ENCODE measurements around the gene PHF23. TPM values are rescaled to one million over a fixed set of nuclear protein-coding genes. Genes with fewer than 3 reads are reported as not detected.

PHF23 gene
- total RNA-seq, 1 experiment from 2014 or later, result 32.7 TPM

- H3K4me3 ChIP-seq (ENCODE audit: low read length), result peak within 1 kb of the TSS; percentile 92
- H3K27me3 ChIP-seq (ENCODE audit: low read length), result no peaks in the 10 kb centered on the region
- peaks cover 21% of the 10 kb centered on the region for H3K4me1 ChIP-seq (ENCODE audit: insufficient read depth, low read length)
- H3K27ac ChIP-seq (ENCODE audit: low read length), result peak within 1 kb of the TSS; percentile 96
- POLR2A ChIA-PET (ENCODE audit: unreplicated experiment), result no interaction called here
- intact Hi-C loops (cut with micrococcal nuclease), result loop anchor here (1.0 to 2.0 kb wide), 2 partner anchors 10 to 28 kb away; partner anchors contain the start of genes CLDN7 and SLC2A4
- H3K4me2 ChIP-seq (ENCODE audit: low read length), result peak within 1 kb of the TSS; percentile 95
- H3K9me2 ChIP-seq (replicated peaks; ENCODE audit: low read length), result no peaks in the 10 kb centered on the region
- ATAC-seq (peak; percentile 67), DNase-seq (peak; percentile 86)
- CTCF ChIA-PET, result no interaction called here
- BruUV-seq (replicated peaks), result TSS peak; percentile 69
- 0 out of 2 replicates have a peak, but pooled peaks cover 5% of the 10 kb centered on the region for H4K20me1 ChIP-seq (ENCODE audit: low read length)
- peaks cover 69% of the 10 kb centered on the region for H3K79me2 ChIP-seq (ENCODE audit: low read length)
- H3F3A ChIP-seq (ENCODE audit: low read length, unreplicated experiment), result no peaks in the 10 kb centered on the region
- no peak for TF ChIP-seq EZH2phosphoT487 (IDR thresholded peaks at IDR 0.05; ENCODE audit: borderline replicate concordance, low read length)
- TF ChIP-seq EZH2 (IDR thresholded peaks at IDR 0.05; ENCODE audit: low read length, unreplicated experiment), result no peak
- peak; percentile 43; the same call in 1 of the 2 replicates for TF ChIP-seq CTCF (conservative IDR thresholded peaks at IDR 0.05; ENCODE audit: low read depth, low read length)
- no peaks in the 10 kb centered on the region for H3K9me3 ChIP-seq (ENCODE audit: low read length)
- peak within 1 kb of the TSS; percentile 79 for H2AFZ ChIP-seq (ENCODE audit: low read length)
- peaks cover 3% of the 10 kb centered on the region; the same call in 1 of the 2 replicates for H3K36me3 ChIP-seq (ENCODE audit: low read depth, low read length)
- peak within 1 kb of the TSS; percentile 96 for H3K9ac ChIP-seq (ENCODE audit: low read length)
These were observed 13.2 kb upstream of the PHF23 start, which contains the start of gene ELP5 for GRCh38 chr17:7252176-7253043. ELP5 (plus strand) TSS chr17:7252215; CDS start chr17:7252551, 336 bp downstream.

GRCh38 chr17:7251661-7252175 lies 12.5 kb upstream of the PHF23 start, which contains the start of gene CTDNEP1:
CTDNEP1 (minus strand) TSS chr17:7251734; CDS start chr17:7251296, 438 bp downstream.
- H3K4me1 ChIP-seq (ENCODE audit: insufficient read depth, low read length), result peaks cover 21% of the 10 kb centered on the region
- H3F3A ChIP-seq (ENCODE audit: low read length, unreplicated experiment), result no peaks in the 10 kb centered on the region
- no peaks in the 10 kb centered on the region for H3K27me3 ChIP-seq (ENCODE audit: low read length)
- no peaks in the 10 kb centered on the region for H3K9me3 ChIP-seq (ENCODE audit: low read length)
- intact Hi-C loops (cut with micrococcal nuclease), result loop anchor here (1.0 to 2.0 kb wide), 2 partner anchors 11 to 29 kb away; partner anchors contain the start of genes CLDN7 and SLC2A4
- H2AFZ ChIP-seq (ENCODE audit: low read length), result peak within 1 kb of the TSS; percentile 79
- peak within 1 kb of the TSS; percentile 92 for H3K4me3 ChIP-seq (ENCODE audit: low read length)
- peak within 1 kb of the TSS; percentile 96 for H3K9ac ChIP-seq (ENCODE audit: low read length)
- H3K9me2 ChIP-seq (replicated peaks; ENCODE audit: low read length), result no peaks in the 10 kb centered on the region
- DNase-seq, result peak; percentile 98
- peak; percentile 92 for ATAC-seq
- H3K79me2 ChIP-seq (ENCODE audit: low read length), result peaks cover 76% of the 10 kb centered on the region
- H3K4me2 ChIP-seq (ENCODE audit: low read length), result peak within 1 kb of the TSS; percentile 95
- no TSS peak for BruUV-seq (replicated peaks)
- TF ChIP-seq CTCF (conservative IDR thresholded peaks at IDR 0.05; ENCODE audit: low read depth, low read length) (no peak), EZH2phosphoT487 (IDR thresholded peaks at IDR 0.05; ENCODE audit: borderline replicate concordance, low read length) (no peak), EZH2 (IDR thresholded peaks at IDR 0.05; ENCODE audit: low read length, unreplicated experiment) (no peak)
- POLR2A ChIA-PET (ENCODE audit: unreplicated experiment), result no interaction called here
- H3K27ac ChIP-seq (ENCODE audit: low read length), result peak within 1 kb of the TSS; percentile 96
- CTCF ChIA-PET, result no interaction called here
- H3K36me3 ChIP-seq (ENCODE audit: low read depth, low read length), result peaks cover 3% of the 10 kb centered on the region; the same call in 1 of the 2 replicates
- 0 out of 2 replicates have a peak, but pooled peaks cover 5% of the 10 kb centered on the region for H4K20me1 ChIP-seq (ENCODE audit: low read length)
